K562 (cell line): Measurements from ENCODE around the gene ITGA11. TPM values are rescaled to one million over a fixed set of nuclear protein-coding genes. Genes with fewer than 3 reads are reported as not detected.

Source experiments
- ATAC-seq: fragments of 200-7000 bp; cut with Tn5 transposase; 3 replicates; pipeline ENCODE4 v1.9.1; 2020; ENCODE audit warnings: moderate library complexity
- BruUV-seq: library from RNA; stranded (reverse); fragments of 400-500 nt; replicated peaks from 2 replicates; lab custom pipeline; 2021; lab: Mats Ljungman, UMichigan
- CTCF ChIA-PET: fragments of 300-600 bp; formaldehyde crosslinking; extraction: SDS; loops from one replicate; lab custom pipeline; 2021; ENCODE audit warnings: low intra/inter-chr PET ratio; lab: Yijun Ruan, JAX
- POLR2A ChIA-PET: fragments of 300-600, 350-650 bp; sonication (Branson Sonifier 250); formaldehyde crosslinking; extraction: SDS; loops from one replicate; lab custom pipeline; 2021; ENCODE audit warnings: antibody characterized with exemption, inconsistent platforms; lab: Yijun Ruan, JAX
- DNase-seq, 4 experiments: peaks; one replicate each; pipeline versions ENCODE4 v3.0.0 to v3.0.0-alpha.2; 2011 to 2018; ENCODE audit warnings: low spot score in 3 of 4, mixed read lengths in 3 of 4; ENCODE audit errors: extremely low read depth in 1 of 4
- FAIRE-seq: peaks from 2 replicates; lab custom pipeline; 2011; peaks lifted over from hg19 to GRCh38; lab: Jason Lieb, UNC
- H2AFZ ChIP-seq: 2 replicates; pipeline ENCODE4 v1.6.0; 2011; ENCODE audit warnings: low read depth, low read length, control low read depth, inconsistent platforms
- H3K27ac ChIP-seq: fragments of 200-600 bp; 3 replicates; pipeline ENCODE4 v1.8.0; 2011; ENCODE audit warnings: low read depth, mild to moderate bottlenecking, control low read depth, inconsistent platforms, low read length, moderate library complexity, mixed read lengths; ENCODE audit errors: extremely low read depth
- H3K27me3 ChIP-seq, 2 experiments: fragments of 300-600 bp in 1 of 2; 2 replicates in 1 of 2; 3 replicates in 1 of 2; pipeline versions ENCODE4 v1.6.0 to v1.8.0; 2011; ENCODE audit warnings: inconsistent platforms in 2 of 2, low read length in 2 of 2, mild to moderate bottlenecking in 1 of 2, mixed read lengths in 1 of 2, moderate library complexity in 1 of 2; ENCODE audit not compliant: control insufficient read depth in 2 of 2, insufficient read depth in 2 of 2
- H3K36me3 ChIP-seq: fragments of 300-600 bp; 3 replicates; pipeline ENCODE4 v1.8.0; 2011; ENCODE audit warnings: mild to moderate bottlenecking, low read length, inconsistent platforms; ENCODE audit not compliant: control insufficient read depth, insufficient read depth
- H3K4me1 ChIP-seq, 2 experiments: fragments of 200-600 bp in 1 of 2; replicated peaks in 1 of 2; 2 replicates in 1 of 2; 3 replicates in 1 of 2; pipeline versions ENCODE4 v1.5.1 to v1.8.0; 2011; ENCODE audit warnings: inconsistent platforms in 2 of 2, low read length in 2 of 2, mild to moderate bottlenecking in 1 of 2, mixed read lengths in 1 of 2, moderate library complexity in 1 of 2; ENCODE audit not compliant: control insufficient read depth in 2 of 2, insufficient read depth in 2 of 2
- H3K4me2 ChIP-seq: 2 replicates; pipeline ENCODE4 v1.6.1; 2011; ENCODE audit warnings: low read length, control low read depth, inconsistent platforms, mixed read lengths; ENCODE audit not compliant: insufficient read depth
- H3K4me3 ChIP-seq: fragments of 200-600 bp; sonication (generic), shearing (Covaris generic); 2 replicates; pipeline ENCODE4 v1.5.1; 2016; ENCODE audit warnings: control low read depth, inconsistent platforms
- H3K79me2 ChIP-seq: fragments of 200-600 bp; 3 replicates; pipeline ENCODE4 v1.8.0; 2011; ENCODE audit warnings: low read length, inconsistent platforms; ENCODE audit not compliant: control insufficient read depth, insufficient read depth
- H3K9ac ChIP-seq, 2 experiments: 2 replicates each; pipeline versions ENCODE4 v1.6.0 to v1.6.1; 2011; ENCODE audit warnings: low read depth in 2 of 2, low read length in 2 of 2, control low read depth in 1 of 2, inconsistent platforms in 1 of 2, mild to moderate bottlenecking in 1 of 2, mixed read lengths in 1 of 2; ENCODE audit not compliant: insufficient read depth in 1 of 2
- H3K9me1 ChIP-seq: one replicate; pipeline ENCODE4 v1.6.0; 2011; ENCODE audit warnings: inconsistent platforms, mild to moderate bottlenecking, low read length, moderate library complexity; ENCODE audit not compliant: control insufficient read depth, insufficient read depth
- H3K9me3 ChIP-seq: replicated peaks from 2 replicates; pipeline ENCODE4 v1.5.1; 2011; ENCODE audit warnings: low read depth, low read length, inconsistent platforms; ENCODE audit not compliant: control insufficient read depth, insufficient read depth
- H4K20me1 ChIP-seq: replicated peaks from 2 replicates; pipeline ENCODE4 v1.6.1; 2011; ENCODE audit warnings: low read length, inconsistent platforms, mixed read lengths; ENCODE audit not compliant: control insufficient read depth, insufficient read depth
- ATF1 ChIP-seq, 2 experiments: fragments of 450-650 bp in 1 of 2; IDR thresholded peaks; 2 replicates each; pipeline ENCODE4 v1.6.1; 2016; ENCODE audit warnings: missing compliant biosample characterization in 1 of 2, missing genetic modification characterization in 1 of 2
- BCOR ChIP-seq: fragments of 450-650 bp; IDR thresholded peaks from 2 replicates; pipeline ENCODE4 v1.6.1; 2016
- EZH2 ChIP-seq: IDR thresholded peaks from 2 replicates; pipeline ENCODE4 v1.6.1; 2012; ENCODE audit warnings: low read depth, mild to moderate bottlenecking, inconsistent platforms, low read length, borderline replicate concordance
- KDM1A ChIP-seq, 2 experiments: fragments of 450-650 bp; IDR thresholded peaks; 2 replicates each; pipeline ENCODE4 v1.6.1; 2016; ENCODE audit warnings: mild to moderate bottlenecking in 2 of 2
- NRF1 ChIP-seq, 2 experiments: fragments of 450-650 bp; IDR thresholded peaks in 1 of 2; conservative IDR thresholded peaks in 1 of 2; 2 replicates each; pipeline ENCODE4 v1.6.1; 2014; ENCODE audit warnings: mild to moderate bottlenecking in 2 of 2
- NUFIP1 ChIP-seq: fragments of 450-650 bp; IDR thresholded peaks from 2 replicates; pipeline ENCODE4 v1.6.1; 2018; ENCODE audit not compliant: partially characterized antibody
- POLR2G ChIP-seq: fragments of 200-400 bp; formaldehyde crosslinking; IDR thresholded peaks from 2 replicates; pipeline ENCODE4 v1.6.1; 2017; ENCODE audit warnings: low read depth, mild to moderate bottlenecking, antibody characterized with exemption, low read length, moderate library complexity
- RBM25 ChIP-seq: fragments of 200-400 bp; formaldehyde crosslinking; IDR thresholded peaks from 2 replicates; pipeline ENCODE4 v1.6.1; 2018; ENCODE audit warnings: low read length, low read depth, moderate library complexity; ENCODE audit not compliant: severe bottlenecking
- RFX7 ChIP-seq: fragments of 250-450 bp; sonication (Bioruptor Pico); IDR thresholded peaks from 2 replicates; pipeline ENCODE4 v1.5.1; 2021; ENCODE audit warnings: mild to moderate bottlenecking
- SAFB ChIP-seq: fragments of 200-400 bp; formaldehyde crosslinking; IDR thresholded peaks from 2 replicates; pipeline ENCODE4 v1.6.1; 2017; ENCODE audit warnings: low read depth, low read length, borderline replicate concordance
- ZBTB7A ChIP-seq: IDR thresholded peaks from 2 replicates; pipeline ENCODE4 v1.6.1; 2011; ENCODE audit warnings: low read depth, mild to moderate bottlenecking, low read length, moderate library complexity, borderline replicate concordance; ENCODE audit not compliant: control insufficient read depth
- ZFP36 ChIP-seq: fragments of 150-350 bp; IDR thresholded peaks from 2 replicates; pipeline ENCODE4 v1.6.1; 2018; ENCODE audit warnings: low read length, low read depth; ENCODE audit not compliant: partially characterized antibody
- ZFP91 ChIP-seq: sonication (generic); formaldehyde crosslinking; IDR thresholded peaks from 2 replicates; pipeline ENCODE4 v1.8.0; 2022; ENCODE audit warnings: mild to moderate bottlenecking, missing genetic modification reagents
- ZNF384 ChIP-seq: IDR thresholded peaks from 2 replicates; pipeline ENCODE4 v1.6.1; 2012; ENCODE audit warnings: low read depth, low read length, improper control_type of control experiment
- ZNF444 ChIP-seq: fragments of 250-450 bp; sonication (Bioruptor Pico); IDR thresholded peaks from 2 replicates; pipeline ENCODE4 v1.4.0; 2020; ENCODE audit warnings: mild to moderate bottlenecking, moderate library complexity
- WGBS: fragments of 100-300 bp; shearing (Covaris generic); methylation state at CpG from one replicate; pipeline ENCODE4 v1.1.6; 2016; ENCODE audit warnings: low coverage, mixed read lengths; ENCODE audit not compliant: insufficient coverage; ENCODE audit errors: missing lambda C conversion rate; 5-methylcytosine and 5-hydroxymethylcytosine counted together
- in situ Hi-C: fragments of 300-500 bp; cut with MboI; formaldehyde crosslinking; loops from 4 replicates; pipeline ENCODE4 v1.15.0; 2018; ENCODE audit warnings: inconsistent platforms, mixed read lengths
- intact Hi-C: fragments of 100-400 bp; cut with micrococcal nuclease; formaldehyde crosslinking; loops from 2 replicates; pipeline ENCODE4 v1.14.2; 2022
- polyA plus RNA-seq, 8 experiments: library from polyadenylated mRNA; depleted of rRNA in 4 of 8; stranded (reverse) in 5 of 8; unstranded in 3 of 8; fragments of >200 nt; fragmentation: Nextera tagmentation in 2 of 8; fragmentation: Illumina TruSeq in 1 of 8; extraction: Ambion mirVana in 2 of 8; extraction: Trizol in 1 of 8; gene quantifications; 2 replicates each; pipeline versions ENCODE4 v1.2.1 to v1.2.3, GENCODE V29; 2011 to 2014; ENCODE audit warnings: inconsistent platforms in 1 of 8, missing spikeins in 1 of 8
- total RNA-seq, 7 experiments: library from RNA; depleted of rRNA in 6 of 7; stranded (reverse); fragments of >200 nt in 6 of 7; fragmentation: Illumina TruSeq in 2 of 7; extraction: Trizol in 2 of 7; gene quantifications; 2 replicates each; pipeline versions ENCODE4 v1.2.1 to v1.2.3, GENCODE V29; 2011 to 2021; ENCODE audit warnings: low replicate concordance in 1 of 7

Gene ITGA11
- total and polyA plus RNA-seq, 9 of the 15 experiments (the other 6 are each of a cell fraction or from before 2014, with no cell fraction given), result 0.01 TPM; not detected in 8

GRCh38 chr15:68315495-68316031, 116.4 kb downstream of the ITGA11 start:
- Histone ChIP-seq H3K4me1 (peaks cover 0 to 5% of the 10 kb centered on the region in 2 experiments; a peak in 2 of 5 replicates), H3K9ac (no peak overlapping the region), H3K27ac (no peak overlapping the region), H3K36me3 (no peaks in the 10 kb centered on the region), H3K4me2 (no peak overlapping the region), H2AFZ (no peak overlapping the region), H3K79me2 (no peaks in the 10 kb centered on the region), H3K4me3 (no peak overlapping the region), H3K9me3 (no peaks in the 10 kb centered on the region), H4K20me1 (peaks cover 8% of the 10 kb centered on the region; the same call in 1 of the 2 replicates), H3K9me1 (no peaks in the 10 kb centered on the region), H3K27me3 (peaks cover 18 to 75% of the 10 kb centered on the region in 2 experiments)
- ChIA-PET CTCF (no interaction called here), POLR2A (interaction anchor here (0.6 to 1.2 kb wide), 3 partner anchors 9 to 1905 kb away, joined by 3 to 4 read pairs (median 3); no protein-coding TSS in a partner anchor)
- 7% methylated on average over 8 of the region's 11 CpGs for WGBS
- DNase-seq (no peak), ATAC-seq (no peak), FAIRE-seq (no peak)
- TF ChIP-seq EZH2 (no peak), ZBTB7A (0 out of 2 replicates have a peak, but pooled peaks have one; percentile 7)
- BruUV-seq, result no TSS peak
- in situ Hi-C loops (no loop called here), intact Hi-C loops (no loop called here)

GRCh38 chr15:68315035-68315434, 116.9 kb downstream of the ITGA11 start:
- Histone ChIP-seq H3K9me3 (no peaks in the 10 kb centered on the region), H4K20me1 (peaks cover 8% of the 10 kb centered on the region; the same call in 1 of the 2 replicates), H3K9me1 (no peaks in the 10 kb centered on the region), H3K79me2 (no peaks in the 10 kb centered on the region), H3K9ac (no peak overlapping the region), H2AFZ (no peak overlapping the region), H3K4me1 (peaks cover 0 to 5% of the 10 kb centered on the region in 2 experiments; a peak in 2 of 5 replicates), H3K4me2 (no peak overlapping the region), H3K27me3 (peaks cover 22 to 73% of the 10 kb centered on the region in 2 experiments; a peak in 4 of 5 replicates), H3K36me3 (no peaks in the 10 kb centered on the region), H3K27ac (no peak overlapping the region), H3K4me3 (no peak overlapping the region)
- in situ Hi-C loops (no loop called here), intact Hi-C loops (no loop called here)
- FAIRE-seq (no peak), DNase-seq (no peak), ATAC-seq (no peak)
- WGBS, result 0% methylated on average over 1 of the region's 1 CpG
- no TSS peak for BruUV-seq
- CTCF ChIA-PET, result no interaction called here
- TF ChIP-seq ZNF444 (no peak), SAFB (no peak), KDM1A (IDR thresholded peaks at IDR 0.05) (0 out of 4 replicates have a peak, but pooled peaks of 1 of the 2 experiments have one; percentile 33), NUFIP1 (no peak), ZFP36 (peak; percentile 85), BCOR (peak; percentile 62; the same call in 1 of the 2 replicates), ZNF384 (no peak), ZFP91 (CRISPR knock-in tag) (no peak), RBM25 (peak; percentile 96), RFX7 (CRISPR knock-in tag) (no peak), POLR2G (no peak), NRF1 (conservative IDR thresholded peaks at IDR 0.05 in 1 of 2, IDR thresholded peaks at IDR 0.05 in 1 of 2) (no peak), ATF1 (CRISPR knock-in tag; IDR thresholded peaks at IDR 0.05) (no peak), ATF1 (tag; IDR thresholded peaks at IDR 0.05) (no peak)
- POLR2A ChIA-PET, result interaction anchor here (0.6 to 1.2 kb wide), 2 partner anchors 8 to 51 kb away, joined by 3 read pairs; no protein-coding TSS in a partner anchor
